SK-N-SH (cell line): ENCODE measurements around the gene FAHD1. TPM values are rescaled to one million over a fixed set of nuclear protein-coding genes. Genes with fewer than 3 reads are reported as not detected.

Experiments
- CTCF ChIA-PET: fragments of 300-600, 350-600 bp; formaldehyde crosslinking; extraction: SDS; loops from one replicate; lab custom pipeline; 2021; lab: Yijun Ruan, JAX
- POLR2A ChIA-PET: fragments of 350-600 bp; sonication (Branson Sonifier 250); formaldehyde crosslinking; extraction: SDS; loops from one replicate; lab custom pipeline; 2020; ENCODE audit warnings: antibody characterized with exemption, inconsistent platforms; lab: Yijun Ruan, JAX
- DNase-seq: peaks from one replicate; pipeline ENCODE4 v3.0.0; 2012
- H2AFZ ChIP-seq: fragments of 200-600 bp; sonication (generic); 2 replicates; pipeline ENCODE4 v1.8.1; 2016; ENCODE audit warnings: antibody characterized with exemption, mild to moderate bottlenecking, low read depth
- H3F3A ChIP-seq: fragments of 200-600 bp; sonication (generic); replicated peaks from 2 replicates; pipeline ENCODE3; 2016; ENCODE audit warnings: antibody characterized with exemption, mild to moderate bottlenecking; ENCODE audit not compliant: insufficient read depth
- H3K27ac ChIP-seq, 2 experiments: fragments of 200-500 bp in 1 of 2; fragments of 200-600 bp in 1 of 2; sonication (Bioruptor generic) in 1 of 2; sonication (generic), shearing (Covaris generic) in 1 of 2; 2 replicates each; pipeline versions ENCODE4 v1.5.1 to v1.6.1; 2014 to 2016; ENCODE audit warnings: low read depth in 2 of 2, inconsistent platforms in 1 of 2, low read length in 1 of 2, mild to moderate bottlenecking in 1 of 2, mixed read lengths in 1 of 2
- H3K27me3 ChIP-seq: fragments of 200-600 bp; sonication (generic), shearing (Covaris generic); 2 replicates; pipeline ENCODE4 v1.6.1; 2016; ENCODE audit warnings: mixed run types; ENCODE audit not compliant: insufficient read depth
- H3K36me3 ChIP-seq, 2 experiments: fragments of 200-500 bp in 1 of 2; fragments of 200-600 bp in 1 of 2; sonication (Bioruptor generic) in 1 of 2; sonication (generic) in 1 of 2; replicated peaks in 1 of 2; 2 replicates each; pipeline versions ENCODE3 to v1.5.1; 2014 to 2016; ENCODE audit warnings: low read length in 1 of 2, mild to moderate bottlenecking in 1 of 2; ENCODE audit not compliant: insufficient read depth in 2 of 2, control insufficient read depth in 1 of 2
- H3K4me1 ChIP-seq, 2 experiments: fragments of 200-500 bp in 1 of 2; fragments of 200-600 bp in 1 of 2; sonication (Bioruptor generic) in 1 of 2; sonication (generic), shearing (Covaris generic) in 1 of 2; 2 replicates each; pipeline versions ENCODE4 v1.5.1 to v1.6.1; 2014 to 2016; ENCODE audit warnings: low read depth in 1 of 2, low read length in 1 of 2, mixed run types in 1 of 2; ENCODE audit not compliant: insufficient read depth in 2 of 2, control insufficient read depth in 1 of 2
- H3K4me2 ChIP-seq: fragments of 200-600 bp; sonication (generic), shearing (Covaris generic); 2 replicates; pipeline ENCODE4 v1.6.1; 2017; ENCODE audit warnings: mixed run types
- H3K4me3 ChIP-seq, 2 experiments: fragments of 200-500 bp in 1 of 2; fragments of 200-600 bp in 1 of 2; sonication (Bioruptor generic) in 1 of 2; sonication (generic), shearing (Covaris generic) in 1 of 2; 2 replicates each; pipeline versions ENCODE4 v1.5.1 to v1.8.1; 2014 to 2016; ENCODE audit warnings: low read depth in 2 of 2, inconsistent platforms in 1 of 2, low read length in 1 of 2, mild to moderate bottlenecking in 1 of 2, mixed read lengths in 1 of 2, moderate library complexity in 1 of 2
- H3K79me2 ChIP-seq: fragments of 200-600 bp; sonication (generic); 2 replicates; pipeline ENCODE4 v1.8.1; 2017; ENCODE audit warnings: mild to moderate bottlenecking; ENCODE audit not compliant: insufficient read depth
- H3K9ac ChIP-seq: fragments of 200-600 bp; sonication (generic); 2 replicates; pipeline ENCODE4 v1.6.1; 2017; ENCODE audit warnings: mixed run types
- H3K9me2 ChIP-seq: fragments of 200-600 bp; sonication (generic); 2 replicates; pipeline ENCODE4 v1.6.1; 2017; ENCODE audit warnings: mixed run types
- H3K9me3 ChIP-seq: fragments of 200-600 bp; sonication (generic); 2 replicates; pipeline ENCODE4 v1.6.1; 2017; ENCODE audit warnings: mixed run types, mild to moderate bottlenecking, moderate library complexity
- H4K20me1 ChIP-seq: fragments of 200-600 bp; sonication (generic); 2 replicates; pipeline ENCODE4 v1.6.1; 2017; ENCODE audit warnings: mild to moderate bottlenecking, mixed run types; ENCODE audit not compliant: insufficient read depth
- CTCF ChIP-seq: fragments of 200-600 bp; sonication (generic); IDR thresholded peaks from 2 replicates; pipeline ENCODE4 v1.6.1; 2017; ENCODE audit warnings: antibody characterized with exemption, mild to moderate bottlenecking, moderate library complexity
- EP300 ChIP-seq, 2 experiments: IDR thresholded peaks; 2 replicates each; pipeline versions ENCODE4 v1.4.0 to v1.6.1; 2012; ENCODE audit warnings: borderline replicate concordance in 1 of 2, low read depth in 1 of 2, low read length in 1 of 2
- JUND ChIP-seq: IDR thresholded peaks from 2 replicates; pipeline ENCODE4 v1.4.0; 2012
- MAX ChIP-seq: IDR thresholded peaks from 2 replicates; pipeline ENCODE4 v1.4.0; 2012; ENCODE audit warnings: low read depth
- MEF2A ChIP-seq: IDR thresholded peaks from 2 replicates; pipeline ENCODE4 v1.4.0; 2012; ENCODE audit warnings: low read depth, borderline replicate concordance
- MXI1 ChIP-seq: IDR thresholded peaks from 2 replicates; pipeline ENCODE4 v1.6.1; 2012; ENCODE audit warnings: mild to moderate bottlenecking, low read depth, low read length, improper control_type of control experiment
- NRF1 ChIP-seq: IDR thresholded peaks from 2 replicates; pipeline ENCODE4 v1.6.1; 2012; ENCODE audit warnings: low read depth, mild to moderate bottlenecking, low read length
- RXRA ChIP-seq: IDR thresholded peaks from 2 replicates; pipeline ENCODE4 v1.4.0; 2012; ENCODE audit warnings: low read depth, mild to moderate bottlenecking, borderline replicate concordance
- TAF1 ChIP-seq: IDR thresholded peaks from 2 replicates; pipeline ENCODE4 v1.6.1; 2012; ENCODE audit warnings: low read depth, mild to moderate bottlenecking, low read length, moderate library complexity, borderline replicate concordance
- TEAD4 ChIP-seq: IDR thresholded peaks from 2 replicates; pipeline ENCODE4 v1.4.0; 2012; ENCODE audit warnings: mild to moderate bottlenecking, borderline replicate concordance; ENCODE audit not compliant: insufficient read depth
- USF2 ChIP-seq: fragments of 150-350 bp; IDR thresholded peaks from 2 replicates; pipeline ENCODE4 v1.6.1; 2017; ENCODE audit warnings: antibody characterized with exemption, low read length, low read depth, borderline replicate concordance
- YY1 ChIP-seq: IDR thresholded peaks from 2 replicates; pipeline ENCODE4 v1.4.0; 2012; ENCODE audit warnings: low read depth, mild to moderate bottlenecking
- ZBTB33 ChIP-seq: IDR thresholded peaks from 2 replicates; pipeline ENCODE4 v1.4.0; 2012; ENCODE audit warnings: low read depth, borderline replicate concordance
- WGBS: methylation state at CpG from one replicate; pipeline ENCODE4 v1.1.6; 2017; ENCODE audit warnings: low lambda C conversion rate; 5-methylcytosine and 5-hydroxymethylcytosine counted together
- polyA plus RNA-seq, 3 experiments: library from polyadenylated mRNA; depleted of rRNA; stranded (reverse); fragments of >200 nt; gene quantifications; 2 replicates each; pipeline ENCODE4 v1.2.3, GENCODE V29; 2012

Gene FAHD1
- polyA plus RNA-seq, 1 of the 3 experiments (the other 2 are of a cell fraction), result 59.0 TPM

GRCh38 chr16:1810536-1810935 is 16.5 kb upstream of the FAHD1 start:
- no peaks in the 10 kb centered on the region for H3K4me1 ChIP-seq

More at GRCh38 chr16:1810536-1810935, 16.5 kb upstream of the FAHD1 start:
- 92% methylated on average over 6 of the region's 16 CpGs for WGBS
- H3K4me2 ChIP-seq, result no peak overlapping the region
- H4K20me1 ChIP-seq, result no peaks in the 10 kb centered on the region
- peaks cover 4% of the 10 kb centered on the region; the same call in 1 of the 2 replicates for H3K79me2 ChIP-seq
- H3K27me3 ChIP-seq, result no peaks in the 10 kb centered on the region
- TF ChIP-seq MAX (no peak), MEF2A (no peak), JUND (no peak), NRF1 (no peak), TAF1 (no peak), EP300 (IDR thresholded peaks at IDR 0.05; ENCODE audit: borderline replicate concordance in 1 of 2, low read depth in 1 of 2, low read length in 1 of 2) (no peak), RXRA (no peak), TEAD4 (no peak), MXI1 (no peak), USF2 (no peak), YY1 (no peak), CTCF (no peak), ZBTB33 (no peak)
- H3K9ac ChIP-seq, result no peak overlapping the region
- DNase-seq, result no peak
- no peaks in the 10 kb centered on the region for H3K9me3 ChIP-seq
- H3F3A ChIP-seq, result peaks cover 7% of the 10 kb centered on the region
- H3K27ac ChIP-seq, result no peak overlapping the region
- H2AFZ ChIP-seq, result no peak overlapping the region
- no peaks in the 10 kb centered on the region for H3K9me2 ChIP-seq
- CTCF ChIA-PET, result interaction anchor here (1.0 to 1.6 kb wide), 2 partner anchors 119 to 133 kb away, joined by 3 to 4 read pairs; partner anchors contain the start of gene MSRB1
- POLR2A ChIA-PET, result no interaction called here
- H3K4me3 ChIP-seq, result no peak overlapping the region
- peaks cover 6 to 11% of the 10 kb centered on the region in 2 experiments for H3K36me3 ChIP-seq
